DND-41 (cell line): Measurements from ENCODE around the gene BDNF.
"Not testable (repeated sequence)": the region's sequence is repeated elsewhere in the genome, so short reads cannot be mapped to it uniquely, and the experiment has no call there.

Experiments
- ATAC-seq: fragments of 200-7000 bp; cut with Tn5 transposase; 3 replicates; pipeline ENCODE4 v1.9.1; 2021; ENCODE audit warnings: low read depth; ENCODE audit not compliant: insufficient read depth
- DNase-seq: peaks from one replicate; pipeline ENCODE4 v3.0.0-alpha.2; 2020
- H2AFZ ChIP-seq: 2 replicates; pipeline ENCODE4 v1.6.0; 2012; ENCODE audit warnings: low read depth, low read length
- H3K27ac ChIP-seq: 2 replicates; pipeline ENCODE4 v1.5.1; 2012; ENCODE audit warnings: low read length, inconsistent platforms
- H3K27me3 ChIP-seq: fragments of 200-600 bp; sonication (generic); 2 replicates; pipeline ENCODE4 v1.6.0; 2012; ENCODE audit warnings: low read length, mild to moderate bottlenecking, inconsistent platforms; ENCODE audit not compliant: insufficient read depth, poor library complexity
- H3K36me3 ChIP-seq: 2 replicates; pipeline ENCODE4 v1.5.1; 2012; ENCODE audit warnings: low read length, inconsistent platforms; ENCODE audit not compliant: insufficient read depth
- H3K4me1 ChIP-seq: 2 replicates; pipeline ENCODE4 v1.5.1; 2012; ENCODE audit warnings: mild to moderate bottlenecking, low read length; ENCODE audit not compliant: insufficient read depth
- H3K4me2 ChIP-seq: 2 replicates; pipeline ENCODE4 v1.6.0; 2012; ENCODE audit warnings: mild to moderate bottlenecking, moderate library complexity, low read length, inconsistent platforms; ENCODE audit not compliant: insufficient read depth
- H3K4me3 ChIP-seq, 2 experiments: fragments of 200-600 bp in 1 of 2; shearing (Covaris generic) in 1 of 2; 2 replicates each; pipeline ENCODE4 v1.5.1; 2012 to 2016; ENCODE audit warnings: inconsistent platforms in 2 of 2, low read length in 2 of 2, mild to moderate bottlenecking in 2 of 2, low read depth in 1 of 2, moderate library complexity in 1 of 2
- H3K79me2 ChIP-seq: 2 replicates; pipeline ENCODE4 v1.6.0; 2012; ENCODE audit warnings: low read length, inconsistent platforms; ENCODE audit not compliant: insufficient read depth
- H3K9ac ChIP-seq: 2 replicates; pipeline ENCODE4 v1.6.0; 2012; ENCODE audit warnings: low read depth, mild to moderate bottlenecking, inconsistent platforms, low read length, moderate library complexity
- H3K9me3 ChIP-seq: 2 replicates; pipeline ENCODE4 v1.5.1; 2012; ENCODE audit warnings: low read length, moderate library complexity, mild to moderate bottlenecking, inconsistent platforms; ENCODE audit not compliant: insufficient read depth, severe bottlenecking
- H4K20me1 ChIP-seq: 2 replicates; pipeline ENCODE4 v1.6.0; 2012; ENCODE audit warnings: low read length; ENCODE audit not compliant: insufficient read depth
- EZH2 ChIP-seq: IDR thresholded peaks from 3 replicates; pipeline ENCODE4 v1.6.1; 2012; ENCODE audit warnings: borderline replicate concordance, low read depth, mild to moderate bottlenecking, moderate library complexity, low read length, inconsistent platforms; ENCODE audit not compliant: severe bottlenecking
- TF ChIP-seq, protein P1 (sequence below): IDR thresholded peaks from 2 replicates; pipeline ENCODE4 v1.5.1; 2012; ENCODE audit warnings: borderline replicate concordance, low read length, moderate library complexity, mild to moderate bottlenecking; ENCODE audit not compliant: poor library complexity, severe bottlenecking; ENCODE audit errors: extremely low read depth

BDNF gene

DNA sequence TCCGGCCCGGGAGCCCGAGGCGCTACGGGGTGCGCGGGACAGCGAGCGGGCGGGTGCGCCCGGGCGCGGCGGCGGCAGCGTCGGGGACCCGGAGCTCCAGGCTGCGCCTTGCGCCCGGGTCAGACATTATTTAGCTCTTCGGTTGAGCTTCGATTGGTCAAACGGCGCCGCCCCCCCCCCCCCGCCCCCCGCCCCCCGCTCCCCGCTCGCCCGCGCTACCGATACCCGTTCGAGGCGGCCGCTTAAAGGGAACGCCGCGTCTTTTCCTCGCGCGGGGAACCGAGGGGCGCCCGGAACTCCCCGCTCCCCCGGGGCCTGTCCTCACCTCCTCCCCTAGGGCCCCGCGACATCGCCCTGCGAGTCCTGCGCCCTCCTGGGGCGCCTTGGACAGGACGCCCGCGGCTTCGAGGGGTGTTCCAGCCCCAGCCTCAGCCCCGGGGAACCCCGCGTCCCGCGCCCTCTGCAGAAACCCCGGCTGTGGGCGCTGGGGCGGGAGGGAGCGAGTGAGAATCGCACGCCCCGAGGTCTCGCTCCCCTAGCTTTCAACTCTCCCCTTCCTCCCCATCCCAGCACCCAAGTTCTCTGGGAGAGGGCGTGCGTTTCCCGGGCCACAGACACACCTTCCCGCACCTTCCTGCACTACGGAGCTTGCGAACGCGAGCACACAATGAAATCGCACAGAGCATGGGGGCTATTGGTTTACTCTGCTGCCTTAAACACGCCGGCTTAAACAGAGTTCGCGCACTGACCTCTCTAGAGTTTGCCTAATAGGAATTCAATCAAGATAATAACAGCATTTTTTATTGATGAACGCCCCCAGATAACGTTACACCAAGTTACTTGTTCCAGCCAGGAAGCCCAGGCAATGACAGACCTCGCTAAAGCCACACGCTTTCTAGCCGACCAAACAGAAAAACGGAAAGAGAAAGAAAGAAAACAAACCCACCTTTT is at the start of gene BDNF:
Gene BDNF, minus strand, starts transcription at position 105 of the 951 bp plus-strand sequence. CDS start 41,891 bp downstream, outside the sequence.
- TF ChIP-seq, protein P1, sequence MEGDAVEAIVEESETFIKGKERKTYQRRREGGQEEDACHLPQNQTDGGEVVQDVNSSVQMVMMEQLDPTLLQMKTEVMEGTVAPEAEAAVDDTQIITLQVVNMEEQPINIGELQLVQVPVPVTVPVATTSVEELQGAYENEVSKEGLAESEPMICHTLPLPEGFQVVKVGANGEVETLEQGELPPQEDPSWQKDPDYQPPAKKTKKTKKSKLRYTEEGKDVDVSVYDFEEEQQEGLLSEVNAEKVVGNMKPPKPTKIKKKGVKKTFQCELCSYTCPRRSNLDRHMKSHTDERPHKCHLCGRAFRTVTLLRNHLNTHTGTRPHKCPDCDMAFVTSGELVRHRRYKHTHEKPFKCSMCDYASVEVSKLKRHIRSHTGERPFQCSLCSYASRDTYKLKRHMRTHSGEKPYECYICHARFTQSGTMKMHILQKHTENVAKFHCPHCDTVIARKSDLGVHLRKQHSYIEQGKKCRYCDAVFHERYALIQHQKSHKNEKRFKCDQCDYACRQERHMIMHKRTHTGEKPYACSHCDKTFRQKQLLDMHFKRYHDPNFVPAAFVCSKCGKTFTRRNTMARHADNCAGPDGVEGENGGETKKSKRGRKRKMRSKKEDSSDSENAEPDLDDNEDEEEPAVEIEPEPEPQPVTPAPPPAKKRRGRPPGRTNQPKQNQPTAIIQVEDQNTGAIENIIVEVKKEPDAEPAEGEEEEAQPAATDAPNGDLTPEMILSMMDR = no peak
- TF ChIP-seq EZH2 = no peak
- Histone ChIP-seq H2AFZ (no peak within 1 kb of the TSS), H3K27ac (no peak within 1 kb of the TSS), H3K9ac (no peak within 1 kb of the TSS), H3K79me2 (no peaks in the 10 kb centered on the region), H3K4me2 (no peak within 1 kb of the TSS), H3K4me3 (no peak within 1 kb of the TSS), H3K27me3 (peaks cover 11% of the 10 kb centered on the region), H3K36me3 (no peaks in the 10 kb centered on the region), H4K20me1 (no peaks in the 10 kb centered on the region), H3K4me1 (no peaks in the 10 kb centered on the region), H3K9me3 (no peaks in the 10 kb centered on the region)
- DNase-seq = no peak
- ATAC-seq = no peak

DNA sequence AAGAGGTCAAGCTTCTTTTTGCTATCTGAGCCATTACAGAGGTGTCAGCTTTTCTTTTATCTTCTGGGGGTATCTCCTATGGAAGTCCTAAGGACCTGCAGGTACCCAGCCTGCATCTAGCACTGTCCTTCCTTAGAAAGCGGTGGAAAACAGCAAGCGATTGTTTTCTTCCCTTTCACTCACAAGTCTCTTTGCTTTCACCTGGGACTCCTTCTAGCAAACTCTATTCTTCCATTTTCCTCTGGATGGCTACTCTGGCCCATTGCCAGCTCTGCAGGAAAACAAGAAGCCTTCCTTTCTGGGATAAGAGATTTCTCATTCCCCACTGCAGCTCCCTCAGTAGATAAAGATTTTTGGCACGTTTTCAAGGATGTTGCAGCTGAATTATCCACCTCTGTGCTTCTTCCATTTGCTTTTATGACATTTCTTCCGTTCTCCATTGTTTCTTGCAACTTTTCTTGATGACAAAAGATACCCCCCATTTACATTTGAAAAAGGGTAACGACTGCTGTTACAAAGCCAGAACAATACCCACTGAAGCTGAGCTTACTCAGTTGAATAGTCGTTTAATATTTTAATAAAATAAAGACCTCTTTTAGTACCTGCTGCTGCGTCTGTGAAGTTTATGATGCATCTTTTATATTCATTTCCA is 40.2 kb upstream of the BDNF start:
- Histone ChIP-seq H3K79me2 (no peaks in the 10 kb centered on the region), H3K9ac (no peak overlapping the region), H3K36me3 (no peaks in the 10 kb centered on the region), H3K4me2 (no peak overlapping the region), H3K27ac (no peak overlapping the region), H2AFZ (no peak overlapping the region), H3K4me1 (no peaks in the 10 kb centered on the region), H3K4me3 (no peak overlapping the region), H3K9me3 (no peaks in the 10 kb centered on the region), H4K20me1 (no peaks in the 10 kb centered on the region), H3K27me3 (no peaks in the 10 kb centered on the region)
- TF ChIP-seq EZH2 = no peak
- TF ChIP-seq, protein P1 = no peak
- no peak for ATAC-seq
- DNase-seq = no peak

DNA sequence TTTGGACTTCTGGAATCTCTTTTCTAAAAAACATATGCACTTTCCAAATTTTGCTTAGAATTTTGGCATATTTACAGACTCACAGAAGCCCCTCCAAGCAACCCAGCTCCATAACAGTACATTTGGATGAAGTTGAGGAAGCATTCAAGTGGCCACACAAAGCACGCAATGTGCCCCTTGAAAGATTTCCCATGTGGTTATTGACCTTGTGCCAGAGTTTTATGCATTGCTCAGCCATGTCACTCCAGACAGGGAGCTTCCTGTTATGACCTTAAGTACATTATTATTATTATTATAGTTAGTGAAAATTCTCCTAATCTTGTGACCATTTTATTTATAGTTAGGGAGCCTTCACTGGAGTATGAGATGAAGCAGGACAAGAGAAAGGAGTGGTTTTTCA is 35.0 kb upstream of the BDNF start:
- Histone ChIP-seq H3K4me3 (no peak overlapping the region), H3K79me2 (no peaks in the 10 kb centered on the region), H3K9ac (no peak overlapping the region), H4K20me1 (no peaks in the 10 kb centered on the region), H3K9me3 (no peaks in the 10 kb centered on the region), H2AFZ (no peak overlapping the region), H3K27ac (no peak overlapping the region), H3K4me2 (no peak overlapping the region), H3K4me1 (no peaks in the 10 kb centered on the region), H3K36me3 (no peaks in the 10 kb centered on the region), H3K27me3 (no peaks in the 10 kb centered on the region)
- ATAC-seq (no peak), DNase-seq (no peak)
- TF ChIP-seq, protein P1 = no peak
- TF ChIP-seq EZH2 = no peak

DNA sequence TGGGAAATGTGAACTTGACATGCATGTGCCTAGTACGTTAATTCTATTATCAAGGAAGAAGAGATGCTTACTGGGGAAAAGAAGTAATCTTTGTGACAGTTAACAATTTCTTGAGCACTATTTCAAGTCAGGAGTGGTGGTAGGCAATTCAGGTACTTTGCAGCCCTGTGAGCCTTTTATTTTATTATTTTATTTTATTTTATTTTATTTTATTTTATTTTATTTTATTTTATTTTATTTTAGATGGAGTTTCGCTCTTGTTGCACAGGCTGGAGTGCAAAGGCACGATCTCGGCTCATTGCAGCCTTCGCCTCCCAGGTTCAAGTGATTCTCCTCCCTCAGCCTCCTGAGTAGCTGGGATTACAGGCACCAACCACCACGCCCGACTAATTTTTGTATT is 31.5 kb upstream of the BDNF start:
- not testable (repeated sequence) for H3K36me3 ChIP-seq, H3K4me3 ChIP-seq, H4K20me1 ChIP-seq, ATAC-seq, H3K27me3 ChIP-seq, H2AFZ ChIP-seq, H3K9ac ChIP-seq, H3K4me1 ChIP-seq, DNase-seq, H3K4me2 ChIP-seq, H3K27ac ChIP-seq, H3K79me2 ChIP-seq, H3K9me3 ChIP-seq
